ENCODE data around the gene NPAS3.

DNA sequence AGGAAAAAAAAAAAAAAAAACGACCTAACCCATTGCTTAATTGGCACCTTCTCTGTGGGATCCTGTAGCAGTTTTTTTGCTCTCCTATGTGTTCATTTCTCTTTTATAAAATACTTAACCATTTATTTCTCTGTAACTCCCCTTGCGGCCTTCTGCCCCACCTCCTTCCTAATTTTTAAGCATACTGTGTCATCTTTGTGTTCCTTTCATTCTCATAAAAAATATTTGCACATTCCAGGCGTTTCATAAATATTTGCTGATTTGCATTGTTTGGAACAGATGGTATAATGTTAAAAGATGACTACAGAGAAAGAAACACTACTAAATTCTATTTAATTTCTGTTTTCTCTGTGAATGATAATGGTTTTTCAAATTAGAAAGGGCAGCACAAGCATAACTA is 77.9 kb downstream of the NPAS3 start:
- TF ChIP-seq CTCF (IDR thresholded peaks at IDR 0.05 in 2 of 3, conservative IDR thresholded peaks at IDR 0.05 in 1 of 3; ENCODE audit: borderline replicate concordance in 1 of 3, insufficient read depth in 1 of 3, low read depth in 2 of 3, low read length in 2 of 3) (no peak), SP1 (IDR thresholded peaks at IDR 0.05; ENCODE audit: low read depth) (no peak), POLR2AphosphoS5 (IDR thresholded peaks at IDR 0.05; ENCODE audit: low read depth, low read length) (no peak), POLR2A (IDR thresholded peaks at IDR 0.05; ENCODE audit: borderline replicate concordance, extremely low read depth, insufficient read depth, insufficient read length) (no peak), SIN3A (IDR thresholded peaks at IDR 0.05; ENCODE audit: low read depth) (no peak), ZFX (IDR thresholded peaks at IDR 0.05) (no peak), YY1 (IDR thresholded peaks at IDR 0.05; ENCODE audit: extremely low read depth, insufficient replicate concordance, low read depth, low read length) (no peak), EZH2phosphoT487 (IDR thresholded peaks at IDR 0.05; ENCODE audit: borderline replicate concordance) (no peak), FOSL1 (IDR thresholded peaks at IDR 0.05; ENCODE audit: low read depth) (no peak)
- TF ChIP-seq, protein P1, sequence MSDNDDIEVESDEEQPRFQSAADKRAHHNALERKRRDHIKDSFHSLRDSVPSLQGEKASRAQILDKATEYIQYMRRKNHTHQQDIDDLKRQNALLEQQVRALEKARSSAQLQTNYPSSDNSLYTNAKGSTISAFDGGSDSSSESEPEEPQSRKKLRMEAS (IDR thresholded peaks at IDR 0.05): no peak
